IPS-15b (cell line): Measurements from ENCODE around the gene PYGM.
A peak's percentile ranks its signal among the peaks of the same experiment; 100 is the strongest.

Experiments used
- H3K27me3 ChIP-seq: one replicate; pipeline ENCODE4 v1.6.1; 2013; ENCODE audit warnings: low read length; ENCODE audit not compliant: control insufficient read depth, insufficient read depth
- H3K36me3 ChIP-seq: one replicate; pipeline ENCODE4 v1.6.1; 2013; ENCODE audit warnings: low read length; ENCODE audit not compliant: control insufficient read depth, insufficient read depth
- H3K4me1 ChIP-seq: one replicate; pipeline ENCODE4 v1.6.1; 2013; ENCODE audit warnings: mild to moderate bottlenecking, low read length; ENCODE audit not compliant: control insufficient read depth, insufficient read depth
- H3K4me3 ChIP-seq: one replicate; pipeline ENCODE4 v1.5.1; 2013; ENCODE audit warnings: low read depth, low read length
- H3K9ac ChIP-seq: one replicate; pipeline ENCODE4 v1.6.1; 2013; ENCODE audit warnings: low read depth, mild to moderate bottlenecking, low read length
- H3K9me3 ChIP-seq: one replicate; pipeline ENCODE4 v1.6.1; 2013; ENCODE audit warnings: mild to moderate bottlenecking, low read length; ENCODE audit not compliant: control insufficient read depth, insufficient read depth

PYGM gene

DNA sequence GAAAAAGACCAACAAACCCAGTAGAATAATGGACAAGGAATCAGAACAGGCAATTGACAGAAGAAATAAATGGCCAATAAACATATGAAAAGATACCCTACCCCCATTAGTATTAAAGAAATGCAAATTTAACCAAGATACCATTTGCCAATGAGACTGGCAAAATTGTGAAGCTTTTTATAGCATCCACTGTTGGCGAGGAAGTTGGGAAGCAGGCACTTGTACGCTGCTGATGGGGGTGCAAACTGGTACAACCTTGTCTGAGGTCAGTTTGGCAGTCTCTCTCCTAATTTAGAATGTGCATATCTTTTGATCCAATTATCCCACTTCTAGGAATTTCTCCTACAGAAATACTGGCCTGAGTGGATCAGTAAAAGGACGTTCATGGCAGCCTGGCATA is 28.2 kb downstream of the PYGM start:
- Histone ChIP-seq H3K27me3 (no peaks in the 10 kb centered on the region), H3K36me3 (peaks cover 16% of the 10 kb centered on the region), H3K4me3 (no peak overlapping the region), H3K4me1 (peaks cover 3% of the 10 kb centered on the region), H3K9me3 (no peaks in the 10 kb centered on the region), H3K9ac (no peak overlapping the region)

DNA sequence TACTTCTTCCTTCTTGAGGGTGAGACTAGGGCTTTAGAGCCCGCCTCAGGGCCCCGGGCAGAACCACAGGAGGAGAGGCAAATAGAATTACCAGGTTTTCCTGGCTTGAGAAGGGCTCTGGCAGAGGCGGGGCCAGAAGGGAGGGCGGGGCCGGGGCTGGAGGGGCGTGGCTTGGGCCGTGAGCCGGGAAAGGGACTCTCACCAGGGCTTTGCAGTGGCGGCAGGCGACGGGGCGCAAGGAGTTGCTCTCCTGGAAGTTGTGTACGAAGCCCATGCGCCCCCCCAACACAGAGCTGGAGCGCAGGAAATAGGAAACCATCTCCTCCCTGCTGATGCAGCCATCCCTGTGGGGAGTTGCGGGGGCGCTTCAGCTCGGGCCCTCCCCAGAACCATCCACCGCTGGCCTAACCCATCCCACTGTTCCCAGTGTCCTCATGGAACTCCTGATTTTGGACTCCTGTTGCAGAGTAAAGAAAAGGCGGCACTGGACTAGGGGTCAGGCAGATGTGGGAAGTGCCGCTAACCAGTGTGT is 29.9 kb downstream of the PYGM start:
- Histone ChIP-seq H3K27me3 (no peaks in the 10 kb centered on the region), H3K9me3 (no peaks in the 10 kb centered on the region), H3K4me3 (peak overlapping the region; percentile 33), H3K36me3 (peaks cover 4% of the 10 kb centered on the region), H3K4me1 (peaks cover 11% of the 10 kb centered on the region), H3K9ac (no peak overlapping the region)

DNA sequence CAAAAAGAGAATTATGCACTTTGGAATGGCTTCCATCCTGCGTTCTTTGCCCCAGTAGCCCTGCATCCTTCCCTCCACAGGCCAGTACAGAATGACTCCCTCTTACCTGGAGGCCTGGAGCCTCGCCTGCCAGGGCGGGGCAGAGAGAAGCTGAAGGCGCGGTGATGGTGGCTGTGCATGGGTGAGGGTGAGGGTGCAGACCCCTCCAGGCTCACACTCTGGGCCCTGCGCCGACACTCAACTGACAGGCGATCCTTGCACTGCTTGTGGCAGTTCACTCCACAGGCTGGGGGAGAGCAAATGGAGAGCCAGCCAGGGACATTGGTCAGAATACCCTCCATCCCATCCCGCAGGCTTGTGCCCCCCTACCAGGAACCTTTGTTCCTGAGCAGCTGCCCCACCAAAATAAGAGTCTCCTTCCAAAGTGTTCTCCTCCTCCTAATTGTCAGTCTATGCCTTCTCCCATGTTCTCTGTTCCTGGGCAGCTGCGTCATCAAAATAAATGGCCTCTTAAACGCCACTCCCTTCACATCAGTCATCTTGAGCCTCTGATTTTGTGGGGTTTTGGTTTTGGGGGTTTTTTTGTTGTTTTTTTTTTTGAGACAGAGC is 30.9 kb downstream of the PYGM start:
- Histone ChIP-seq H3K9me3 (no peaks in the 10 kb centered on the region), H3K36me3 (no peaks in the 10 kb centered on the region), H3K9ac (no peak overlapping the region), H3K27me3 (peaks cover 4% of the 10 kb centered on the region), H3K4me1 (peaks cover 17% of the 10 kb centered on the region), H3K4me3 (no peak overlapping the region)

DNA sequence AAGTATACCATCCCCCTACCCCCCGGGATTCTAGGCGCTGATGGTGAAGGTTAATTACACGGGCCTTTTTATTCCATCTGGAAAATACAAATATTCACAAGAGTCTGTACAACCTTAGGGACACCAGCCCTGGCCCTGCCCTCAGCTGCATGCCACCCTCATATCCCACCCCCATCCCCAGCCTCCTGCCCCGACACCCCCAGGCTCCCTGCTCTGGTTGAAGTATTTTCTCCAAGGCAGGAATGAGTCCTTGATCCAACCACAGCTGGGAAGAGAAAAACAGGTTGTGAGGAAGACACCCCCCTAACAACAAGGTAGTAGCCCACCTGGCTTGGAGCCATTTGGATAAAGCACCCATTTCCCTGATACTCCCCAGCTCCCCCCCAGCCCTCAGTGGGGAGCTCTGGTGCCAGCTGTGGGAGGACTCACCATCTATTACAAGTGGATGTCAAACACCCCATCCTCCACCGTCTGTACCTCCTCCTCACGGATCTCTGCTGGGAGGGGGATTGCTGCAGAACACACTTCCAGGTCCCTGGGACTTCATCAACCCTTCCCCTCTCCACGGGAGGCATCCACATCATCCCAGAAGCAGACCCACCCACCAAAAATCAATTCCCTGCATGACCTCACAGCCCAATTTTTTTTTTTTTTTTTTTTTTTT is 32.8 kb downstream of the PYGM start:
- Histone ChIP-seq H3K36me3 (no peaks in the 10 kb centered on the region), H3K4me1 (peaks cover 17% of the 10 kb centered on the region), H3K27me3 (peaks cover 9% of the 10 kb centered on the region), H3K4me3 (no peak overlapping the region), H3K9me3 (no peaks in the 10 kb centered on the region), H3K9ac (no peak overlapping the region)

DNA sequence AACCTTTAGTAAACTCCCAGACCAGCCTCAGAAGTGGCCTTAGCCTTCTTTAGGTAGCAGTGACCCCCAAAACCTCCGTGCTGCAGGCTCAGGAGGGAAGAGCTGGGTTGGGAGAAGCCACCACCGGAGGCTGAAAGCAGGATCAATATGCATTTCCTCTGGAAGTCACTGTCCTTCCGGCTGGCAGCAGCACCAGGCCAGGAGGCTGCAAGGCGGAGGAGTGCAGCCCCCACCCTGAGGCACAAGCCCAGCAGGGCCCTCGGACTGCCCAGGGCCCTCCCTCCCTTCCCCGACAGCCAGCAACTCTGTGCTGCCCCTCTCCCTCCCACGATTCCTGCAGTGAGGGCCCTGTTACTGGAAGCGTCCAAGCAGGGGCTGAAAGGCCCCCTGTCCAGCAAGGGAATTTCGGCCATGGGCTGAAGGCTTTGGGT is 33.5 kb downstream of the PYGM start:
- Histone ChIP-seq H3K9me3 (no peaks in the 10 kb centered on the region), H3K36me3 (no peaks in the 10 kb centered on the region)

DNA sequence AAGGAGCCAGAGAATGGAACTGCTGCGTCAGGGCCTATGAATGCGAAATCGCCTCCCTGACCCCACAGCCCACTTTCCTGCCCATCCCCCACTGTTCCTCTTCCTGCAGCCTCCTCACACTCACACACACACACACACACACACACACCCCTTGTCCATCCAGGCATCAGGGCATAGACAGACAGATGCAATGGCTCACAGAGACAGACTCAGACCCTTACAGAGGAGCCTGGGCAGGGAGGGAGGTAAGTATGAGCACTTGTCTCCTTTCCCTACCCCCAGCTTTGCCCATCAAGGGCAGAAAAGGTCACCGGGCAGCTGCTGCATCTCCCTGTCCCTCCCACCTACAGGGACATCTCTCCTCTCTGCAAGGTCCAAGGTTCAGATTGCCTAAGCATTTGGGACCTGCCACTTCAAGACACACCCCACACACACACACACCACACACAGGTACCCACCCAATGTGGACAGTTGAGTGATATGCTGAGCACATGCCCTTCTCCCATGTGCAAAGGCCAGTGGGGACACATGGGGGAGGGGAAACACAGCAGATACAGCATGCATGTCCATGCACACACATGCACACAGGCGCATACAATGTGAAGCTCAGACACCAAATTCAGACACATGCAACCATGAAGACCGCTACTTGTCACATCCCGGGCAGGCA is 34.8 kb downstream of the PYGM start:
- H3K27me3 ChIP-seq = peaks cover 25% of the 10 kb centered on the region
- no peaks in the 10 kb centered on the region for H3K36me3 ChIP-seq
- H3K9ac ChIP-seq = peak overlapping the region; percentile 8
- H3K4me3 ChIP-seq = no peak overlapping the region
- H3K4me1 ChIP-seq = peaks cover 14% of the 10 kb centered on the region
- no peaks in the 10 kb centered on the region for H3K9me3 ChIP-seq

More for the DNA sequence above, 33.5 kb downstream of the PYGM start:
- peaks cover 17% of the 10 kb centered on the region for H3K4me1 ChIP-seq
- H3K4me3 ChIP-seq = no peak overlapping the region
- peak overlapping the region; percentile 32 for H3K9ac ChIP-seq
- peaks cover 17% of the 10 kb centered on the region for H3K27me3 ChIP-seq

DNA sequence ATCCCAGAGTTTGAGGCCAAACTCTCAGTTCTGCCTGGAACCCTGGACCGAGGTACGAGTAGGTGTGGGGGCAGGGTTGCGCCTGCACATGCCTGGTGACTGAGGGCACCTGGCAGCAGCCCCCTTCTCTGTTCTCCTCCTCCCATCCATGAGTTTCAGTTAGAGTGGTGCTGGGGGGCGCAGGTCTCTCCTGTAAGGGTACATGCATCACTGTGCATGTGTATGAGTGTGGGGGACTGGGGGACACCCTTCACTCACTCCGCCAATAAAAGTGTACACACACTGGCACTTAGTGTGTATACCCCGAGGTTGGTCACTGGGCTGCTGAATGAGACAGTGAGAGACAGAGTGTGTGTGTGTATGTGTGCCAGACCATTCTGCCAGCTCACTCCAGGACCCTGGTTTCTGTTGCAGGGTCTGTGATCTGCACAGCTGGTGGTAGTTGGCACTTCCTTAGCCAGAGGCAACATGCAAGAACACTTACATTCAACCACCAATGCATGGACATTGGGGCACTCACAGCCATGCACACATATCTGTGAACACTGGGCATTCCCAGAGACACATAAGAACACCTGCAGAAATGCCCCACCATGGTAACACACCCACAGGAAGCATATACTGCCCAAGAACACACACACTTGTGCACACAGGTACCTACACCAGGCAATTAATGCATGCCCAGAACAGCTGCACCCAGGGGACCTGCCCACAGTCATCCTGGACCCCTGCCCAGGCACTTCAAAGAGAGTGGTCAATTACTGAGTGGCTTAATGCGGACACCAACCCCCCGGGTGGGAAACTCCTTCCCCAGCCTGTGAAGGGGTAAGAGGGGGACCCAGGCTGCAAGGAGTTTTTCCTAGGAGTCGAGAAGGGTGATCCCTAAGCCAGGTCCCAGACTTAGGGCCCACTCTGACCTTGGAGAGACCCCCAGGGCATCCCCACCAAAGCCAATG is 35.6 kb downstream of the PYGM start:
- Histone ChIP-seq H3K9me3 (no peaks in the 10 kb centered on the region), H3K36me3 (no peaks in the 10 kb centered on the region), H3K4me3 (peak overlapping the region; percentile 52), H3K4me1 (peaks cover 14% of the 10 kb centered on the region), H3K27me3 (peaks cover 25% of the 10 kb centered on the region), H3K9ac (peak overlapping the region; percentile 8)

DNA sequence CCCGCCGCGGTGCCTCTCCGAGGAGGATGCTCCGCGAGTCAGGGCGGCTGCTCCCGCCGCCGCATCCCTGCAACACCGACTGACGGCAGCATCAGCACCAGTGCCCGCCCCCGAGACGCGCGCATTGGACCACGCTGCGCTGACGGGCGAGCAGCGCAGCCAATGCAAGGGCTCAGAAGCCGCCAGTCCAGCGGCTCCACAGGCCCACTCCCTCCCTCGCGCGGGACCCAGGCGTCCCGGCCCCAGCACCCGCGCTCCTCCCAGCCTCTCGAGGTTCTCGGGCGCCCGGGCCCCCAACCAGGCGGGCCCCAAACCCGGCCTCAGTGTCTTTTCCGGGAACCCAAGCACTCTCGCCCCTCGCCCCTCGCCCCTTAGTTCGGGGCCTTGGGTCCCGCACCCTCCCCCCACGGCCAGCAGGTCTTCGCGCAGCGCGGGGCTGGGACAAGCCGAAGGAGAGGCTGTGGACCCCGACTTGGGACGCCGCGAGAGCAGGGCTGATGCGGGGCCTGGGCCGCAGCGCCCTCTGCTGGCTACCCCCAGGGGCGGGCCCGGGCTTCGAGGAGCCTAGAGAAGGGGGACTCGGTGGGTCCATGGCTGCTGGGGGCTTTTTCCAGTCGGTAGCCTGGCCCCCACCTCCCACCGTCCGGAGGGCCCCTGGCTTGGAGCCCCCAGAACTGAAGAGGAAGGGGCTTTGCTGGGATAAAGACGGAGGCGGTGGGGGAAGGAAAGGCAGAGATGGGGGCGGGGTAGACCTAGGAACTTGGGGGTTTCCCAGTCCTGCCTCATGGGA is 36.5 kb downstream of the PYGM start, which contains the start of gene NRXN2:
TSS of gene NRXN2 (minus strand) at position 81 of the 790 bp plus-strand sequence. CDS start 9,498 bp downstream, outside the sequence.
- H3K4me3 ChIP-seq = peak within 1 kb of the TSS; percentile 52
- no peak within 1 kb of the TSS for H3K9ac ChIP-seq
- H3K9me3 ChIP-seq = no peaks in the 10 kb centered on the region
- peaks cover 25% of the 10 kb centered on the region for H3K27me3 ChIP-seq
- H3K36me3 ChIP-seq = no peaks in the 10 kb centered on the region
- H3K4me1 ChIP-seq = peaks cover 14% of the 10 kb centered on the region

DNA sequence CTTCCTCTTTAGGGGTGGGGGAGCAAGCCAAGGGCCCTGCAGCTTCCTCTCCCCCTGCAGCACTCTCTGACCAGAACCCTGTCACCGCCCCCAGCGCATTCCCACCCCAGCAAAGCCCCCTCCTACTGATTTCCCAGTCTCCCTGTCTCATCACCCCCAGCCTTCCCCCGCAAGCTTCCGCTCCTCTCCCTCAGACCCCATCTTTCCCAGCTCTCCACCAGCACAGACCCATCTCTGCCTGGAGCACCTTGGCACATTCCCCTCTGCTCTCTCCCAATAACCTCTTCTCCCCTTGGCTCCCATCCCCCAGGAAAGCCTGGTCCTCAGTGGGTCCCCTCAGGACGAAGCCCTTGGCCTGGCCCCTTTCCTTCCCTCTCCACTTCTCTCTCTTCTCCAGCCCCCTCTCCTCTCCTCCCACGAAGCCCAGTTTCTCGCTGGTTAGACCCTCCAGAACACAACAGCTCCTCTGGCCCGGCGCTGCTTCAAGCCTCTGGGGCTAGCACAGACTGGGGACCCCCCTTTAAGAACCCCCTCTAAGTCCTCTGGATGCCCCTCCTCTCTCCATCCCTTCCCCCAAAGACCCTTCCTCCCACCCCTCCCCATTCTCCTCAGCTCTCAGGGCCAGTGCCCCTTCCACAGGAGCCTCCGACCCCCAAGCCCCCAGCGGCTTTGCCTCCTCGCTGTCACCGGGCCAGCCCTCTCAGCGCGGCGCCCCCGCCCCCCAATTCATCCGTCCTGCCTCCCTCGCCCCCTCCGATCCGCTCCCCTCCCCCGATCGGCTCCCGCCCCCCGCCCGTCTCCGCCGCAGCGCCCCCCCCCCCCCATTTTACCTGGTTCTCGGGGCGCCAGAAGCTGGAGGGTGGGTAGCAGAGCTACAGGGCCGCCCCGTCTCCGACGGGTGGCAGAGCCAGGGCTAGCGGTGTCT is 37.4 kb downstream of the PYGM start:
- H3K4me3 ChIP-seq = peak overlapping the region; percentile 22
- peaks cover 14% of the 10 kb centered on the region for H3K4me1 ChIP-seq
- no peaks in the 10 kb centered on the region for H3K36me3 ChIP-seq
- H3K9me3 ChIP-seq = no peaks in the 10 kb centered on the region
- peaks cover 25% of the 10 kb centered on the region for H3K27me3 ChIP-seq
- H3K9ac ChIP-seq = no peak overlapping the region

DNA sequence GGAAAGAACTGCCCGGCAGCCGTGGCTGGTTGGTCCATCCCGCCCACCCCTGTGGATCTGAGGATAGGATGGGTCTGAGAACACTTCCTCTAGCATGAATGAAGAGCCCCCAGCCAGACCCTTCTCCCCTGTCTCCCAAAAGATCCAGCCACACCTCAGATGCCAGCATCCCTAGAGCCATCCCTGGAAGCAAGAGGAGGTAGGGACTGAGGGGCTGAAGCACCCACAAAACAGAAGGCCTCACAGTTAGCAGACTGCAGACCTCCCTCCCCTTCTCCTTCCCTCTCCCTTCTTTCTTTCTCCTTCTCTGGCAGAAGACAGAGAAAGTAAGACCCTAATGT is 38.4 kb downstream of the PYGM start:
- H3K4me1 ChIP-seq = peaks cover 12% of the 10 kb centered on the region
- no peaks in the 10 kb centered on the region for H3K9me3 ChIP-seq
- H3K4me3 ChIP-seq = no peak overlapping the region
- H3K9ac ChIP-seq = no peak overlapping the region
- no peaks in the 10 kb centered on the region for H3K36me3 ChIP-seq
- peaks cover 25% of the 10 kb centered on the region for H3K27me3 ChIP-seq
